Glutamatergic neuron (in vitro differentiated cells): ENCODE data around the gene SLC18A3. TPM values are rescaled to one million over a fixed set of nuclear protein-coding genes. Genes with fewer than 3 reads are reported as not detected.

Experiments used
- DNase-seq: peaks from one replicate; pipeline ENCODE4 v3.0.0; 2022
- H3K27ac Mint-ChIP-seq: one replicate; pipeline ENCODE4 v1.8.0; 2020; ENCODE audit warnings: mild to moderate bottlenecking, mixed read lengths, inconsistent platforms; ENCODE audit not compliant: unreplicated experiment
- H3K27me3 Mint-ChIP-seq: one replicate; pipeline ENCODE4 v1.8.0; 2020; ENCODE audit warnings: mild to moderate bottlenecking, moderate library complexity, mixed read lengths, inconsistent platforms; ENCODE audit not compliant: unreplicated experiment
- H3K36me3 Mint-ChIP-seq: one replicate; pipeline ENCODE4 v1.8.0; 2020; ENCODE audit warnings: mild to moderate bottlenecking, mixed read lengths, inconsistent platforms; ENCODE audit not compliant: unreplicated experiment
- H3K4me1 Mint-ChIP-seq: one replicate; pipeline ENCODE4 v1.8.0; 2020; ENCODE audit warnings: mild to moderate bottlenecking, low read depth, mixed read lengths, inconsistent platforms; ENCODE audit not compliant: unreplicated experiment
- H3K4me3 Mint-ChIP-seq: one replicate; pipeline ENCODE4 v1.8.0; 2020; ENCODE audit warnings: mild to moderate bottlenecking, mixed read lengths, inconsistent platforms; ENCODE audit not compliant: unreplicated experiment
- H3K9me3 Mint-ChIP-seq: one replicate; pipeline ENCODE4 v1.8.0; 2020; ENCODE audit warnings: mild to moderate bottlenecking, moderate library complexity, mixed read lengths, inconsistent platforms; ENCODE audit not compliant: unreplicated experiment
- CTCF ChIP-seq: fragments of 200-600 bp; sonication (generic); IDR thresholded peaks from one replicate; pipeline ENCODE4 v1.5.0; 2021; ENCODE audit not compliant: partially characterized antibody, unreplicated experiment
- long read RNA-seq: library from polyadenylated mRNA; unstranded; transcript quantifications from one replicate; pipeline ENCODE4 v2.0.0, GENCODE V29; 2020; ENCODE audit not compliant: unreplicated experiment
- total RNA-seq: library from RNA; stranded (reverse); fragmentation: NEBNext Ultra II Directional; extraction: Animal tissue kit (Norgen Biotek cat#: 25700); gene quantifications from one replicate; pipeline ENCODE4 v1.2.1, GENCODE V29; 2021; ENCODE audit not compliant: unreplicated experiment

The SLC18A3 gene
- total RNA-seq = 21.5 TPM
- long read RNA-seq, transcript SLC18A3-201 (1 exons, 2,420 nt) = major isoform, 5 of 5 reads
- long read RNA-seq, partial matches to known transcripts = 0 of 5 reads
- long read RNA-seq, other reads (novel, unspliced or antisense) = 0 of 5 reads

- Mint-ChIP-seq H3K4me3 (peak within 1 kb of the TSS; percentile 84), H3K27ac (peak within 1 kb of the TSS; percentile 28), H3K4me1 (peaks cover 21% of the 10 kb centered on the region), H3K27me3 (peaks cover 42% of the 10 kb centered on the region), H3K9me3 (peaks cover 20% of the 10 kb centered on the region), H3K36me3 (no peaks in the 10 kb centered on the region)
- peak; percentile 66 for DNase-seq
- TF ChIP-seq CTCF = no peak
Observed at GRCh38 chr10:49610114-49610457, at the start of gene SLC18A3. SLC18A3 (plus strand) TSS chr10:49610310; CDS start chr10:49610741, 431 bp downstream.

DNA sequence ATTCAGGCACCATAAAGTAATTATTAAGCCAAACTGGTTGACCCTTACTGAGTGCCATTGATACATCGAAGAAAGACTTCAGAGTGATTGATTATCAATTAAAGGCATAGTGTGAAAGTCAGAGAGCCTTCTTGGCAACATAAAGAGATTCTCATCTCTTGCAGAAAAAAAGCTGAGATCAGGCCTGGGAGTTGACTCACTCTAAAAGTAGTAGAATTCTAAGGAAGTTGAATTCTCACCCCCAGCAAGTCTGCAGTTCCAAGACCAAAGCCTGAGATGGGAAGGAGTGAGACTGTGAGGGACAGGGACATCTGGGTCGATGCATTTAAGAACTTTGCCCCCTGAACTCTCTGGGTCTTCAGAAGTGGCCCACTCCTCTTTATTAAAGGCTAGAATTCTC, 49.6 kb upstream of the SLC18A3 start:
- H3K9me3 Mint-ChIP-seq = no peaks in the 10 kb centered on the region
- DNase-seq = no peak
- H3K27ac Mint-ChIP-seq = no peak overlapping the region
- H3K27me3 Mint-ChIP-seq = peaks cover 3% of the 10 kb centered on the region
- H3K36me3 Mint-ChIP-seq = peaks cover 3% of the 10 kb centered on the region
- TF ChIP-seq CTCF = no peak
- H3K4me1 Mint-ChIP-seq = no peaks in the 10 kb centered on the region
- H3K4me3 Mint-ChIP-seq = no peak overlapping the region

GRCh38 chr10:49562893-49563292, 47.2 kb upstream of the SLC18A3 start:
- H3K4me1 Mint-ChIP-seq = no peaks in the 10 kb centered on the region
- peaks cover 5% of the 10 kb centered on the region for H3K27me3 Mint-ChIP-seq
- H3K4me3 Mint-ChIP-seq = no peak overlapping the region
- no peak for DNase-seq
- no peak overlapping the region for H3K27ac Mint-ChIP-seq
- peaks cover 8% of the 10 kb centered on the region for H3K36me3 Mint-ChIP-seq
- TF ChIP-seq CTCF = no peak
- no peaks in the 10 kb centered on the region for H3K9me3 Mint-ChIP-seq

DNA sequence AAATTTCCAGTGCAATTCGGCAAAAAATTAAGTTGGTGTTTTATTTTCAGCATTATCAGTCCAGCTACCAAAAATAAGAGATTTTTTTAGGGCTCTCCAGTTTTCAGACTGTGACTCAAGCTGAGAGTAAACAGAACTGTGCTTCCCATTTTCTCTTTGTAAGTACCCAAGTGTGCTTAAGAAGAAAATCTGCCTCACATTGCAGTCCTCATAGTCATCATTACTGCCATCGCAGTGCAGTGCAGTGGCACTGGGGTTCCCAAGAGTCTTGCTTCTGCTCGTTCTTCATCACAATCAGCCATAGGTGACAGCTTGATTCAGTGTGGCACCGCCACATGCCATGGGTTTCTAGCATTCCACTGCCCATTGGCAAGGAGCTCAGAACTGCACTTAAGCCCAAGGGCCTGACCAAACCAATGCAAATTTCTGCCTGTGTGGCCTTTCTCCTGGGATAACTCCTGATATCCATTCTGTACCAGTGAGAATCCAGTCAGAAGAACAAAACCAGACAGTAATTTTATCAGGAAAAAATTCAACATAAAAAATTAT, 45.6 kb upstream of the SLC18A3 start:
- no peak for TF ChIP-seq CTCF
- Mint-ChIP-seq H3K27me3 (peaks cover 2% of the 10 kb centered on the region), H3K9me3 (peaks cover 4% of the 10 kb centered on the region)

DNA sequence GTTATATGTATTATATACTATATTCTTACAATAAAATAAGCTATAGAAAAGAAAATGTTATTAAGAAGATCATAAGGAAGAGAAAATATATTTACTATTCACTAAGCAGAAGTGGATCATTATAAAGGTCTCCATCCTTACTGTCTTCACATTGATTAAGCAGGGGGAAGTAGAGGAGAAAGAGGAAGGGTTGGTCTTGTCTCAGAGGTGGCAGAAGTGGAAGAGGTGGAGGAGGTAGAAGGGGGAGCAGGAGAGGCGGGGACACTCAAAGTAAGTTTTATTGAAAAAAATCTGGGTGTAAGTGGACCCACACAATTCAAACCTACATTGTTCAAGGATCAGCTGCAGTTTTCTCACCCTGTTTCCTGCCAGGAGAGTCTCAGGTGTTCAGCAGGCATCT, 42.3 kb upstream of the SLC18A3 start:
- Mint-ChIP-seq H3K9me3 (peaks cover 11% of the 10 kb centered on the region), H3K27me3 (peaks cover 4% of the 10 kb centered on the region), H3K4me3 (no peak overlapping the region), H3K4me1 (peaks cover 7% of the 10 kb centered on the region), H3K27ac (no peak overlapping the region), H3K36me3 (peaks cover 26% of the 10 kb centered on the region)
- DNase-seq = no peak
- TF ChIP-seq CTCF = no peak

More for the DNA sequence above, 45.6 kb upstream of the SLC18A3 start:
- no peak for DNase-seq
- Mint-ChIP-seq H3K27ac (no peak overlapping the region), H3K4me3 (no peak overlapping the region), H3K36me3 (peaks cover 21% of the 10 kb centered on the region), H3K4me1 (no peaks in the 10 kb centered on the region)
